ENCODE data around the gene MIB2.
A peak's percentile ranks its signal among the peaks of the same experiment; 100 is the strongest.
"Not testable (repeated sequence)": the region's sequence is repeated elsewhere in the genome, so short reads cannot be mapped to it uniquely, and the experiment has no call there.

MIB2 gene

DNA sequence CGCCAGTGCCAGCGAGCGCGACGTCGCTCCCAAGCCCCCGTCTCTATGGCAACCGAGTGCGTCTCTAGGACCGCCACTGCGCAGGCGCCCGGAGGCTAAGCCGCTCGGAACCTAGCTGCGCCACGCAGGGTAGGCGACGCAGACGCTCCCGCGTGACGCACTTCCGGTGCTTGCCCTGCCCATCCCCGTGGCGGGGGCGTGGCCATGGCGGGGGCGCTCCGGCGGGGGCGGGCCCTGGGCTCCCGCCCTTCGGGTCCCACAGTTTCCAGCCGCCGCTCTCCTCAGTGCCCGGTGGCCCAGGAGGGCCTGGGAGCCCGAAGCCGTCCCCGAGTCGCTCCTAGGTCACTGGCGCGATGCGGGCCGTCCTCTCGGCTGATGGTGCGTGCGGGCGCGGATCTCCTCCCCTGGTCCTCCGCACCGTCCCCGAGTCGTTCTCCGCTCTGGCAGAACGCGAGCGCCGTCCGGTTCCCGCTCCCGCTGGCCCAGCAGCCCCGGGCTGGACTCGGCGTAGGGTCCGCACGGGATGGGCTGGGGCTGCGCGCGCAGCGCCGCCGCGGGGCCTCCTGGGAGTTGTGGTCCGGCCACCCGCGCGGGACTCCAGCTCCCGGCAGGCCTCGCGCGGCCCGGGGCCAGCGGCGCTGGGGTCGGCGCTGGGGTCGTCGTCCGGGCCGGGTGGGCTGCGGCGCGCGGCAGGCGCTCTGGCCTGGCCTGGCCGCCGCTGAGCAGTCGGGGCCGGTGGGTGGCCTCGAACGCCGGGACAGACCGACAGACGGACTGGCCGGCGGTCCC is at the start of gene MIB2:
MIB2 (plus strand) TSS at position 245 of the 789 bp plus-strand sequence. CDS start 7,953 bp downstream, outside the sequence.
- peak; percentile 93 for DNase-seq (ENCODE audit: low read depth)

DNA sequence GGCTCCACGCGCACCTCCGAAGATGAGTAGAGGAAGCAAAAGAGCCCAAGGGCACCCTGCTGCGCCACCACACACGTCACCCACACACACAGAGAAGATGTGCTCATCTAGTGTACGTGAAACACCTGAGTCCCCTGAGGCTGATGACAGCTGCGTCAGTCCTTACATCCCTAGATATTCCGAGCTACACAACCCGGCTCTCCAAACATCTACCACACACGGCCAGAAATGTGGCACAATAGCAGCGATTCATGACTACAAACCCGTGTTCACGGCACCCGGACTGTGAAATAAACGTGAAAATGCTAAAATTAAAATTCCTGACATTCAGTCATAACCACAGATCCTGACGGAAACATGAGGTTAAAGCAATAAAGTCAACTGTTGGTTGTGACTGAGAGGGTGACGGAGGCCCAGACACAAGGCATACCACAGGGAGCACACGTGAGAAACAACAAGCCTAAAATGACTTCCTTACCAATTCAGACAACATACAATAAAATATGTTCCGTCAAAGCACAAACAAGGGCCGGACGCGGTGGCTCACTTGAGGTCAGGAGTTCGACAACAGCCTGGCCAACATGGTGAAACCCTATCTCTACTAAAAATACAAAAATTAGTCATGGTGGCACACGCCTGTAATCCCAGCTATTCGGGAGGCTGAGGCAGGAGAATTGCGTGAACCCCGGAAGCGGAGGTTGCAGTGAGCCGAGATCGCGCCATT is 48.0 kb upstream of the MIB2 start:
- DNase-seq (ENCODE audit: low read depth): no peak

DNA sequence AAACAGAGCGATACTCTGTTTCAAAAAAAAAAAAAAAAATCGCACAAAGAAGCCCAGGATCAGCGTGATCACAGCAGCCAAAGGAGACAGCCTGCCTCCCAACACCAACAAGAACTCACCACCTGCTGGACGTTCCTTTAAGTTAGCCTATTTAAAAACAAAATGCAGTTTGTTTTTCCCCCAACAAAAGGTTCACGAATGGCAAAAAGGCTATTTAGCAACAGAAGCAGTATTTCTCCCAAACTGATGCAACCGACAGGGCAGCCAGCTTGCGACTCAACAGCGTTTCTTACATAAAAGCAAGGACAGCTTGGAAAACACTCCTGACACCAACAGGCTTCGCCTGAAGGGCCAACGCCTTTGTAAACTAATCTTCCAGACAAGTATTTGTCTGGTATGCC is 47.4 kb upstream of the MIB2 start:
- no peak for DNase-seq (ENCODE audit: low read depth)

DNA sequence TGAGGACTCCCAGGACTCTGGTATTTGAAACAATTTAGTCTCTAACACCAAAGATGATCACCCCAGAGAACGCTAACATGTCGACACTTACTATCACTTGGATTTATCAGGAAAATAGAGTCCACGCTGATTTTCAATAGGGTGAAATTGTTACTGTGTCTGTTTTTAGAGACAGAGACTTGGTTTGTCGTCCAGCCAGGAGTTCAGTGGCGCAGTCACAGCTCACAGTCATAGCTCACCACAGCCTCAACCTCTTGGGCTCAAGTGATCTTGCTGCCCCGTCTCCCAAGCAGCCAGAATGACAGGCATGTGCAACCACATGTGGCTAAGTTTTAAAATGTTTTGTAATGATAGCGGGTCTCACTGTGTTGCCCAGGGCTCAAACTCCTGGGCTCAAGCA is 46.0 kb upstream of the MIB2 start:
- DNase-seq (ENCODE audit: low read depth): no peak

DNA sequence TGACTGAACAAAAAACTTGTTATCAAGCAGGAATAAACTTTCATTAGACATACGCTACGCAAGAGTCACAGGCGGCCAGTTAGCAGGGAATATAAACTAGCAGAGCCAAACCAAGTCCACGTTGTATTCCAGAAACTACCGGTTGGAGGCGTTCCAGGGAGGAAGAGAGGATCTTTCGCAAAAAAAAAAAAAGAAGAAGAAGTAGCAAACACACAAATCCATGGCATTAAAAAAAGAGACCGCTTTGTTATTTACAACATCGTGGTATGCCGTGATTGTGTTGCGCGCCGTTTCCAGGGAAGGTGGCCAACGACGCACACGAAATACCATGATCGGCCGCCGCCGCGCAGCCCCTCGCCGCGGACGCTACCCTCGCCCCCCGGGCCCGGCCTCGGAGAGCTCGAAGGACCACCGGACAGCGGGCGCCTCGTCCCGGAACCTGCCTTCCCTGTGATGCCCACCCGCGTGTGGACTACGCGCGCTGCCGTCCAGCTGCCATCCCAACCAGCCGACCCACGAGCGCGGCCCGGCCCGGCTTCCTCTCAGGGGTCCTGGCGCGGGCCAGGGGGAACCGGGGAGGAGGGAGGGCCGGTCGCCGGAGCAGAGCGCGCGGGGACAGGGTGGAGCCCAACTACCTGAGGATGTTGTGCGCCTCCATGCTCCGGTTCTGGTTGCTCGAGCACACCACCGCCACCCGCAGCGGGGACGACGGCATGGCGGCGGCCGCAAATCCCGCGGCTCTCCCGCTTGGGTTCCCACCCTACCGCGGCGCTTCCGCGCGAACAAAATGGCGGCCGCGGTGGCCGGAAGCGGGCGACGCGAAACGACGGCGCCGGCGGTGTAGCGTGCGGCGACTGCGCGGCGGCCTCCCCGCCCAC is 41.2 kb upstream of the MIB2 start:
- DNase-seq (ENCODE audit: low read depth): peak; percentile 59

DNA sequence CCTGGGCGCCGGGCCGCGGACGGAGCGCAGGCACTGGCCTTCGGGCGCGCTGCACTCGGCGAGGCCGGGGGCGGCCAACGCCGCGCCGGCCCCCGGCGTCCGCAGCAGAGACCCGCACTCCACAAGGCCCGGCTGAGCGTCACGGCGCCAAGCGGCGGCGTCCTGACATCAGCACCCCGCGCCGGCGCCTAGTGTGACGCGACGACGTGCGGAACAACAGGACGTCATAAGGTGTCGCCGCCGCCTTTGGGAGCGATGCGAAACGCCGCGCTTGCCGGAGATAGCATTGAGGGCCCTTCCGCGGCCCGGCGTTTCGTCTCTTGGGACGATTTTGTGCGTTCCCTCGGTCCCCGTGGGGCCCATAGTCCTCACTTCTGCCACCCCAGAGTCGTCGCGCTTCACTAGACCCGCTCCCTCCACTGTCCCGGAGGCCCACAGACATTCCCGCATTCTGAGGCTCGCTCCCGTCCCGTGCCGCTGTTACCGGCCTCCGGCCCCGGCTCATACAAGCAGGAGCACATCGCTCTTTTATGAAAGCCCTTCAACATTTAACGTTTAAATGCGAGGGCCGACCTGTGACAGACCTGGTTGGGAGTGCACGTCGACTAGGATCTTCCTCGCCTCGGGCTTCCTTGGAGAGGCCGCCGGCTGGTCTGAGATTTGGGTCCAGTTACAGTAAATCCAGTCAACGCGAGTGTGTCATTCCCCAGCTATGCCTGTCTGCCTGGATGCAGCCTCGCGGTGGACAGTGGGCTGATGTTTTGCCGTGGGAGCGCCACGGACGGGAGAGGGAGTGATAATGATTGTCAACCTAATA is 40.4 kb upstream of the MIB2 start, which contains the start of gene SSU72:
SSU72 (minus strand) TSS at position 143 of the 817 bp plus-strand sequence. CDS start 306 bp downstream, outside the sequence.
- peak; percentile 92 for DNase-seq (ENCODE audit: low read depth)

DNA sequence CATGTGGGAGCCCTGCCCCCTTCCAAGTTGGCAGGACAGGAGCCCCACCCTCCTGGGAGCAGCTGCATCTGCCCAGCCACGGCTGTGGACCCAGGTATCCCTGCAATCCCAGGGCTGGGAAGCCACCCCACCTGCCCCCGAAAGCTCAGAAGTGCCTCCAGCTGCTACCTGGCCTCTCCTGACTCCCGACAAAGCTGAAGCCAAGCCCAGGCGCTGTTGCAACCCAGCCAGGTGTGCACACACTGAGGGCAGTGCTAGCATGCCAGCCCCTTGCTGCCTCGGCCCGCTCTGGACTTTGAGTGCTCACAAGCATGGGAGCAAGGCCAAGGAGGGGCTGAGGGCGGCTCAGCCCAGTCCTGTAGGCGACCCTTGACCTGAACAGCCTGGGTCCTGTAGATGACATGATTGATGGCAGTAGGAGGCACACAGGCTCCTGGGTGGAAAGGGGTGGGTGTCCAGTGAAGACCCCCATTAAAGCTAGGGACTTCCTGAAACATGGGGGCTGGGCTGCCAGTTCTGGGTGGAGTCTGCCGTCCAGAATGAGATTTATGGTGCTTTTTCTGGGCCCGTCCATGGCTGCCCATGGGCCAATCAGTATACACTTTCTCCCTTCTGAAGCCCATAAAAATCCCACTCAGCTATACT is 37.8 kb upstream of the MIB2 start:
- DNase-seq (ENCODE audit: low read depth): no peak

DNA sequence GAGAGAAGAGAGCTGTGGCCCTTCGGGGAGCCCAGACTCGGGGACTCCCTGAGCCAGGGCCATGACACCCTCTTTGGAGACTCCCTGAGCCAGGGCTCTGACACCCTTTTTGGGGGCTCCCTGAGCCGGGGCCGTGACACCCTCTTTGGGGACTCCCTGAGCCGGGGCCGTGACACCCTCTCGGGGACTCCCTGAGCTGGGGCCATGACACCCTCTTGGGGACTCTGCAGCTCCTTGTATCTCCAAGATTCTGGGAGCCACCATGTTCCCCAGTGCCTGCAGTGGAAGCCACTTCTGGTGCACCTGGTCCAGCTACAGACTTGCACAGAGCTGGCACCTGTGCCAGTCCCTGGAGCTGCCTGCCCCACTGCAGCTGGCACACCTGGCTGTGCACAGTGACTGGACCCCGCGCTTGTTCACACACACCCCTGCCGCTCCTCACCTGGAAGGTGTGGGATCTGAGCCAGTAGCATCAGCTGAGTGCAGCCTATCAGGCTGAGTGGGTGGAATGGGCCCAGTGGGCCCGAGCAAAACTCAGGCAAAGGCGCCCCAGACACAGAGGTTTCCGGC is 36.8 kb upstream of the MIB2 start:
- no peak for DNase-seq (ENCODE audit: low read depth)

DNA sequence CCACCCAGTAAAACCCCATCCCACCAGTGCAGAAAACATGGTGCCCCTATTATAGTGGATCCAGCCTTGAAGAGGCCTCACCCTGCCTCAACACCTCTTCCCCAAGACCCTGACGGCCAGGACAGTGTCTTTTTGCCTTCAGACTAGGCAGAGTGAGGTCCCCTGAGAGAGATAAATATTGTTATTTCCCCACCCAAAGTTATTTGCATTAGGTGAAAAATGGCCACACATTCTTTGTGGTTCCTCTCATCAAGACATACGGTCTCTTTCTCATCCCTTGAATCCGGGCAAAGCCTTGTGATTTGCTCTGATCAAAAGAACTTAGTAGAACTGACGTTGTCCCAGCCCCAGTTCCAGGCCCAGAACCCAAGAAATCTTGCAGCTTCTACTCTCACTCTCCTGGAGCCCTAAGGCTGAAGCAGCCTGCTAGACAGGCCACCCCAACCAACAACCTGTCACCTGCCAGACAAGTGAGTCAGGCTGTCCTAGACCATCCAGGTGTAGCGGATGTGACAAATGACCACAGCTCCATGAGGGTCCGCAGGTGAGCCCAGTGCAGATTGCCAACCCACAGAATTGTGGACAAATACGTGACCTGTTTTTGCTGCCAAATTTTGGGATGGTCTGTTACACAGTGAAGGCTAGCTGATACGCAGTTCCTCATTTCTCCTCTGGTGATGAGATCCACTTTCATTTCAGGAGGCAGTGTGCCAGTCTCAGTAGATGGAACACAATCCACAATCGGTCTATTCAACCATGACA is 32.5 kb upstream of the MIB2 start:
- DNase-seq (ENCODE audit: low read depth): no peak

DNA sequence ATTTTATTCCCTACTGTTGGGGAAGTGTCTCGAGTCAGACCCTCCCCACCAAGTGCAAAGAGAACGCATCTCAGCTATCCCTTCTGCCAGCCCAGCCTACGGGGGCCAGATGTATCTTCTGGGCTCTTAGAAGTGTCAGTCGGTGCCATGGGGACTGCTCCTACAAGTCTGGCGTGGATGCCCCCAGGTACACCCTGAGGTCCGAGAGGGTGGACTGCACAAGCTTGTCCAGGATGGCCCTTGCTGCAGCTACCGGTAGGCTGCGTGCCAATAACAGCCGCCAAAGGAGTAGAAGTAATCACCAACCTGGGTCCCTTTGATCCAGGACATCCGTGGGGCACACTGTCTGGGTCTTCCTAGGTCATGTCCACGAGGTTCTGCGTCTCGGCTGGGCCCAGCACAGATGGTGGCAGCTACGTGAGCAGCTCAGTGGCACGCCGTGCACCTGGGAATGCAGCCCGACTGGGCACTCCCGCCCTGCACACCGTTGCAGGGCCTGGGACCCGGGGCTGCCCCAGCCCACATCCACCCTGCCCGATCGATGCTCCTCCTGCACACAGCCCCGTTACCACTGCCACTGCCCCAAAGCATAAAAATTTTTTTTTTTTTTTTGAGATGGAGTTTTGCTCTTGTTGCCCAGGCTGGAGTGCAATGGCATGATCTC is 31.8 kb upstream of the MIB2 start:
- no peak for DNase-seq (ENCODE audit: low read depth)

DNA sequence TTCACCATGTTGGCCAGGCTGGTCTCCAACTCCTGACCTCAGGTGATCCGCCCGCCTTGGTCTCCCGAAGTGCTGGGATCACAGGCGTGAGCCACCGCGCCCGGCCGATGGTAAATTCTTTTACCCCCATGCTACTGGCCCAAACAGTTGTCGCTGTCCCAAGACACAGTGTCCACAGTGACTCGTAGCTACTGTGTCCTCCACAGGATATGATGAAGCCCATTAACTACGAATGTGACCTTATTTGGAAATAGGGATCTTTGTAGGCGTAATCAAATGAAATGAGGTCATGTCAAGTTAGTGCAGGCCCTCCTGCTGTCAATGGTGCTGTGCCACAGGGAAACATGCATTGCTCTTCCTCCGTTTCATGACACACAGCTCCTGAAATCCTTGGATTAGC is 23.8 kb upstream of the MIB2 start:
- DNase-seq (ENCODE audit: low read depth): no peak

DNA sequence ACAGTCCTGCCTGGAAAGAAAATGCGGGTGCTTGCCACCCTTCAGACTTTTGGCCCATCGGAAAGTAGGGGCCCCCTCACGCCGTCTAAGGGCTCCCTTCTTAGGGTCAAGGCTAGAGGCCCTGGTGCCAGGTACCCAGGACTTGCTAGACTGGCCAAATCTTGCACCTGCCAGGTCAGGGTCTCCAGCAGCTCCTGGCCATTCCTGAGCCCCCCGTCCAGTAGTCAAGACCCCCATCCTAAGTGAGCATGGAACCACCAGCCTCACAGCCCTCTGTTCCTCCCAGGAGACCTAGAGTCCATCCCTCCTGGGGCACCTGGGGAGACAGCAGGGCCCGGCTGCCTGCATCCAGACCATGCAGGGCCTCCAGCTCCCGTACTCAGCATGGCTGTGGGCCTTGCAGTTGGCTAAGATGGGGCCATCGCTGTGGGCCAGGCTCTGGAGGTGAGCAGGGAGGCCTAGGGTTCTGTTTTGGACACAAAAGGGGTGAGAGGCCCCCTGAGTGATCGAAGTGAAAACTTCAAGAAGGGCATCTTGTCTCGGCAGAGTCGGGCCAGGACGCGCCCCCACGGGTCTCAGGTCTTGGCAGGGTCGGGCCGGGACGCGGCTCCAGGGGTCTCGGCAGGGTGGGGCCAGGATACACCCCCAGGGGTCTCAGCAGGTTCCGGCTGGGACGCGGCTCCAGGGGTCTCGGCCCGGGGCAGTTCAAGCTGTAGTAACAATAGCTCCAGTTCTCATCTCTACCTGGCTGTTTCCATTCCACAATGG is 21.3 kb upstream of the MIB2 start:
- no peak for DNase-seq (ENCODE audit: low read depth)

DNA sequence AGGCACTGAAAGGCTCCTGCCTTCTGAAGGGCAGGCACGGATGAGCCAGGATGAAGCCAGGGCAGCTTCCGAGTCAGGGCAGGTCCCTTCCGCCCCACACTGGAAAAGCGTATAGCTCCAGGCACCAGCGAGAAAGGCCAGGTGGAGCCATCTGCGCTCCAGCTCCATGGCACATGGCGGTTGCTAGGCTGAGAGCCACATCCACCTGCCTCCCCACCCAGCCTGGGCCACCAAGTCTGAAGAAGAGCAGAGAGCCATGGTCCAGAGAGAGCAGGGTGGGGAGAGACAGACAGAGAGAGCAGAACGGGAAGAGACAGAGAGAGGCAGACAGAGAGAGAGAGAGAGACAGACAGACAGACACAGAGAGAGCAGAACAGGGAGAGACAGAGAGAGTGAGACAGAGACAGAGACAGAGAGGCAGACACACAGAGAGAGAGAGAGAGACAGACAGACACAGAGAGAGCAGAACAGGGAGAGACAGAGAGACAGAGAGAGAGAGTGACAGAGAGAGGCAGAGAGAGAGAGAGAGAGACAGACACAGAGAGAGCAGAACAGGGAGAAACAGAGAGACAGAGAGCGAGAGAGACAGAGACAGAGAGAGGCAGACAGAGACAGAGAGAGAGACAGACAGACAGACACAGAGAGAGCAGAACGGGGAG is 20.6 kb upstream of the MIB2 start:
- no peak for DNase-seq (ENCODE audit: low read depth)

DNA sequence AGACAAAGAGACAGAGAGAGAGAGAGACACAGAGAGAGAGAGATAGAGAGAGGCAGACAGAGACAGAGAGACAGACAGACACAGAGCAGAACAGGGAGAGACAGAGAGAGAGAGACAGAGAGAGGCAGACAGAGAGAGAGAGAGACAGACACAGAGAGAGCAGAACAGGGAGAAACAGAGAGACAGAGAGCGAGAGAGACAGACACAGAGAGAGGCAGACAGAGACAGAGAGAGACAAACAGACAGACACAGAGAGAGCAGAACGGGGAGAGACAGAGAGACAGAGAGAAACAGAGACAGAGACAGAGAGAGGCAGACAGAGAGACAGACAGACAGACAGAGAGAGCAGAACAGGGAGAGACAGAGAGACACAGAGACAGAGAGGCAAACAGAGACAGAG is 20.0 kb upstream of the MIB2 start:
- DNase-seq (ENCODE audit: low read depth): not testable (repeated sequence)

DNA sequence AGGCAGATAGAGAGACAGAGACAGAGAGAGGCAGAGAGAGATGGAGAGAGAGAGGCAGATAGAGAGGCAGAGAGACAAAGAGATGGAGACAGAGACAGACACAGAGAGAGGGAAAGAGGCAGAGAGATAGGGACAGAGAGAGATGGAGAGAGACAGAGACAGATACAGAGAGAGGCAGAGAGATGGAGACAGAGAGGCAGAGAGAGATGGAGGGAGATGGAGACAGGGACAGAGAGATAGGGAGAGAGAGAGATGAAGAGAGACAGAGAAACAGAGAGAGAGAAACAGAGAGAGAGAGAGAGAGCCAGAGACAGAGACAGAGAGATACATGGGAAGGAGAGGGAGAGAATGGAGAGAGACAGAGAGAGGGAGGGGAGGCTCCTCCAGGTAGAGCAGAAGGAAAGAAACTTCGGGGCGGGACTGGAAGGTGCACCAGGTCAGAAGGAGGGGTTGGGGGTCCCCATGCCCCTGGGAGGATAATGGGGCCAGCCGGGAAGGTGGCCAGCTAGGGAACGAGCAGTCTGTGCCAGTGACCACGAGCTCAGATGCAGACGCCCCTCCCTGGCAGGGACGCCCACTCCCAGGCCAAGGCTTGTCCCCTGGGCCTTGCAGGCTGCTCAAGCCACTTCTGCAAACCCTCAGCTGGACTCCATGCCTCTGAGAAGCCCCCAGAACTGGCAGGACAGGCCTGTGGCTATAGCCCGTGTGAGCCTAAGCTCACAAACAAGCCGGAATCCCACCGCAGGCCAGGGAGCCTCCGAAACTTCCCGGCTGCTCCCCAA is 18.6 kb upstream of the MIB2 start:
- no peak for DNase-seq (ENCODE audit: low read depth)

DNA sequence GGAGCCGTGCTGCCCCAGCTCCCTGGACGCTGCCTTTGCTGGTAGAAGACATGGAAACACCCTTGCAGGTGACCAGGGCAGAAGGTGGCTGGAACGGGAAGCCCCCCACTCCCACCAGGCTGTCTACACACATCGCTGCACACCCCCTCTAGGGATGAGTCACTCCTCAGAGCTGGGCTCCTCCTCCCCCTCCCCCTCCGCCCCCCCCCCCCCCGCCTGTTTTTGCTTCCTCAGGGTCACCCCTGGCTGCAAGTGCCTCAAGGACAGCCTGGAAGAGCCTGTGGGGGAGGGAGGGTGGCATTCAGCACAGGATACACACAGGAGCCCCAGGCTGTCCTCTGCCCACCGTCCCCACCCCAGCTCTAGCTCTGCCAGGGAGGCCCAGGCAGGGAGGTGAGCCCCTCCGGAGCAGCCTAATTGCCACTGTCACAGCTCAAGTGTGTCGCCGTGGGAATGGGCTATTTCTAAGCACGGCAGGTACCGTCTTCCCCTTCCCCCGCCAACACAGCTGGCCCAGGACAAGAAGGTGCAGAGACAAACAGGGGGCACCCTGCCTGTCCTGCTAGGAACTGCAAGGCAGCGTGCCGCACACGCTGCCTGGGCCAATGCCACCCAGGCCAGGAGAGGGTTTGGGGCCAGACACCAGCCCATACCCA is 17.9 kb upstream of the MIB2 start:
- no peak for DNase-seq (ENCODE audit: low read depth)

Data from stimulated activated CD8-positive, alpha-beta memory T cell treated with anti-CD3 and anti-CD28 coated beads, Interleukin-4, amount 100 ng/mL, for 24 hours (primary cell).